Measurements from ENCODE around the gene TOGARAM2. TPM values are rescaled to one million over a fixed set of nuclear protein-coding genes. Genes with fewer than 3 reads are reported as not detected.

The TOGARAM2 gene
- total and polyA plus RNA-seq, 2 experiments from 2014 or later = 1.8 TPM

DNA sequence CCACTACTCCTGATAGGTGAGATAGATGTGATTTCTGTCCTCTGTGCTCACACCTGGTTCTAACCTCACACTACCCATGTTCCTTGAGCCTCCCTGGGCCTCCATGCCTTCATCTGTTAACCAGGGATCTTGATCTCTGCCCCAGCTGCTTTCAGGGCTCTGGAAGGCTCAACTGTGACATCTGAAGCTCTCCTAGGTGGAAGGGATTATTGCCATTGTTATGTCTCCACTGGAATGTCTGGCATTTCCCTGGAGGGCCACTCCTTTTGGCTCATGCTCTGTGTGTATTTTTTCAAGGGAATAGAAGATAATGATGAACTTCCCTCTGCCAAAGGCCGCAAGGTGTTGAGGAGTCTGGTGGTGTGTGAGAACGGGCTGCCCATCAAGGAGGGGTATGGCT, 52.1 kb downstream of the TOGARAM2 start (continued):
- TF ChIP-seq NANOG (IDR thresholded peaks at IDR 0.05; ENCODE audit: borderline replicate concordance) (no peak), REST (IDR thresholded peaks at IDR 0.05; ENCODE audit: unreplicated experiment) (no peak), POLR2AphosphoS5 (IDR thresholded peaks at IDR 0.05; ENCODE audit: low read depth) (no peak), ZNF114 (CRISPR knock-in tag; IDR thresholded peaks at IDR 0.05) (no peak), JUNB (IDR thresholded peaks at IDR 0.05; ENCODE audit: unreplicated experiment) (no peak), ETS1 (IDR thresholded peaks at IDR 0.05) (no peak), CREB1 (CRISPR knock-in tag; IDR thresholded peaks at IDR 0.05; ENCODE audit: low read depth) (no peak), ZNF331 (CRISPR knock-in tag; IDR thresholded peaks at IDR 0.05; ENCODE audit: low read depth) (no peak), STAT1 (IDR thresholded peaks at IDR 0.05; ENCODE audit: unreplicated experiment) (no peak)

DNA sequence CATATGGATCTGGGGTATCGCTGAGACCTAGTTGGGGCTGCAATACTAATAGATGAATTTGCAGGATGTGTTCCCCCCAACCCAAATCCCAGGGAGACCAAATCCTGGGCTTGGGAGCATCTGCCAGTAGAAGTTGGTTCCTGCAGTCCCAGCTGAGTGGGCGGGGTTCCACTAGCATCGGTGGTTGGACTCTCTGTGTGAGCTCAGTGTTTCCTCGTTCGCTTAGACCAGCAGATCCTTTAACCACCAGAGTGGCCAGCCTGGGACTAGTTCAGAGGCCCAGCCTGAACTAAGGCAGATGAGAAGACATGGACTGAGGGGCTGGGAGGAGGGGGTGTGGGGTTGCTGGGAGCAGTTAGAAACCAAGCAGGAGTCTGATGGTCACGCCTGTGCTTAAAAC, 52.6 kb downstream of the TOGARAM2 start:
- H3K4me1 ChIP-seq (ENCODE audit: insufficient read depth) = 0 out of 2 replicates have a peak, but pooled peaks cover 8% of the 10 kb centered on the region
- peaks cover 14% of the 10 kb centered on the region; the same call in 1 of the 2 replicates for H3K9me2 ChIP-seq (ENCODE audit: insufficient read depth)
- no peaks in the 10 kb centered on the region for H3K27me3 ChIP-seq (ENCODE audit: insufficient read depth)
- DNase-seq (ENCODE audit: low spot score) = no peak
- H3K4me1 Mint-ChIP-seq = peaks cover 10% of the 10 kb centered on the region
- H3K79me2 ChIP-seq (replicated peaks; ENCODE audit: insufficient read depth) = no peaks in the 10 kb centered on the region
- H3K4me3 Mint-ChIP-seq = no peak overlapping the region
- no peaks in the 10 kb centered on the region for H3F3A ChIP-seq (replicated peaks; ENCODE audit: low read depth)
- no peak overlapping the region for H3K27ac ChIP-seq (ENCODE audit: low read depth)
- 0 out of 3 replicates have a peak, but pooled peaks cover 3% of the 10 kb centered on the region for H3K9me3 Mint-ChIP-seq
- no peak overlapping the region for H3K4me3 ChIP-seq
- no peaks in the 10 kb centered on the region for H3K36me3 ChIP-seq (ENCODE audit: insufficient read depth)
- H3K4me2 ChIP-seq = no peak overlapping the region
- peaks cover 12% of the 10 kb centered on the region for H3K27me3 Mint-ChIP-seq (ENCODE audit: insufficient read depth, low read depth, poor library complexity)
- H3K27ac Mint-ChIP-seq = no peak overlapping the region; the same call in 1 of the 2 replicates
- no peak overlapping the region for H2AFZ ChIP-seq
- H4K20me1 ChIP-seq (replicated peaks; ENCODE audit: insufficient read depth) = no peaks in the 10 kb centered on the region
- H3K36me3 Mint-ChIP-seq (ENCODE audit: low read depth) = peaks cover 4% of the 10 kb centered on the region; the same call in 1 of the 3 replicates
- ATAC-seq = no peak
- TF ChIP-seq ZNF331 (CRISPR knock-in tag; IDR thresholded peaks at IDR 0.05; ENCODE audit: low read depth) (no peak), EZH2phosphoT487 (IDR thresholded peaks at IDR 0.05; ENCODE audit: unreplicated experiment) (no peak), POLR2AphosphoS5 (IDR thresholded peaks at IDR 0.05; ENCODE audit: low read depth) (no peak), EZH2 (IDR thresholded peaks at IDR 0.05; ENCODE audit: low read depth, unreplicated experiment) (no peak), STAT1 (IDR thresholded peaks at IDR 0.05; ENCODE audit: unreplicated experiment) (no peak), ZNF462 (CRISPR knock-in tag; IDR thresholded peaks at IDR 0.05) (no peak), CREB1 (CRISPR knock-in tag; IDR thresholded peaks at IDR 0.05; ENCODE audit: low read depth) (no peak), NANOG (IDR thresholded peaks at IDR 0.05; ENCODE audit: borderline replicate concordance) (no peak)
- TF ChIP-seq, protein P1, sequence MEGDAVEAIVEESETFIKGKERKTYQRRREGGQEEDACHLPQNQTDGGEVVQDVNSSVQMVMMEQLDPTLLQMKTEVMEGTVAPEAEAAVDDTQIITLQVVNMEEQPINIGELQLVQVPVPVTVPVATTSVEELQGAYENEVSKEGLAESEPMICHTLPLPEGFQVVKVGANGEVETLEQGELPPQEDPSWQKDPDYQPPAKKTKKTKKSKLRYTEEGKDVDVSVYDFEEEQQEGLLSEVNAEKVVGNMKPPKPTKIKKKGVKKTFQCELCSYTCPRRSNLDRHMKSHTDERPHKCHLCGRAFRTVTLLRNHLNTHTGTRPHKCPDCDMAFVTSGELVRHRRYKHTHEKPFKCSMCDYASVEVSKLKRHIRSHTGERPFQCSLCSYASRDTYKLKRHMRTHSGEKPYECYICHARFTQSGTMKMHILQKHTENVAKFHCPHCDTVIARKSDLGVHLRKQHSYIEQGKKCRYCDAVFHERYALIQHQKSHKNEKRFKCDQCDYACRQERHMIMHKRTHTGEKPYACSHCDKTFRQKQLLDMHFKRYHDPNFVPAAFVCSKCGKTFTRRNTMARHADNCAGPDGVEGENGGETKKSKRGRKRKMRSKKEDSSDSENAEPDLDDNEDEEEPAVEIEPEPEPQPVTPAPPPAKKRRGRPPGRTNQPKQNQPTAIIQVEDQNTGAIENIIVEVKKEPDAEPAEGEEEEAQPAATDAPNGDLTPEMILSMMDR (conservative IDR thresholded peaks at IDR 0.05; ENCODE audit: low read depth in 2 of 2) = no peak

Measured in GM23338 (cell line).